ENCODE results near the gene AKNA. TPM values are rescaled to one million over a fixed set of nuclear protein-coding genes. Genes with fewer than 3 reads are reported as not detected.

The AKNA gene
- total RNA-seq, 1 donor from 2014 or later, result 16.0 TPM

DNA sequence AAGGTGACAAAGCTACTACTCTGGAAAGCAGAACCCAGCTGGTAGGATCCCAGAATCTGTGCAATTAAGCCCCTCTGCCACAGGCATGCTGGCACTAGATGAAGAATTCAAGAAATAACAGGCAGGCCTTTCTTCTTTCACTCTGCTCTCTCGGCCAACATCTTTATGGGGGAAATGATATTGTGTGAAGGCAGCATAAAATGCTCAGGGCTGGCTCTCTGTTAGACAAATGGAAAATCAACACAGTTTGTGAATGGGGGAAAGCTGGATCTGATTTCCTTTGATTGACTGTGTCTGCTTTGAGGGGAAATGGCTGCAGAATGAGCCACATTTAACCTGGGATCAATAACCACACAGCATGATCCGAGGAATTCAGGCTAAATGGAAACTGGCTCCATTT, 29.1 kb upstream of the AKNA start:
- Mint-ChIP-seq H3K27ac (ENCODE audit: unreplicated experiment) (no peak overlapping the region), H3K27me3 (ENCODE audit: low read depth, unreplicated experiment) (peaks cover 5% of the 10 kb centered on the region), H3K4me1 (ENCODE audit: low read depth, unreplicated experiment) (peaks cover 27% of the 10 kb centered on the region), H3K36me3 (ENCODE audit: low read depth, unreplicated experiment) (peaks cover 6% of the 10 kb centered on the region), H3K4me3 (ENCODE audit: unreplicated experiment) (no peak overlapping the region), H3K9me3 (ENCODE audit: unreplicated experiment) (no peaks in the 10 kb centered on the region)
- DNase-seq (ENCODE audit: low read depth) (no peak), FAIRE-seq (no peak)
- Histone ChIP-seq H3K4me2 (ENCODE audit: low read length) (no peak overlapping the region), H3K9me3 (ENCODE audit: insufficient read depth, low read depth, low read length) (no peaks in the 10 kb centered on the region), H3K27me3 (ENCODE audit: insufficient read depth, low read length) (peaks cover 24% of the 10 kb centered on the region), H3K4me3 (ENCODE audit: insufficient read depth, low read depth, low read length) (no peak overlapping the region), H3K36me3 (ENCODE audit: insufficient read depth, low read length) (no peaks in the 10 kb centered on the region), H4K20me1 (ENCODE audit: insufficient read depth, low read length) (peaks cover 5% of the 10 kb centered on the region), H3K4me1 (ENCODE audit: insufficient read depth, low read length) (peaks cover 14% of the 10 kb centered on the region), H3K27ac (ENCODE audit: low read depth, low read length) (no peak overlapping the region), H2AFZ (ENCODE audit: low read depth, low read length) (no peak overlapping the region), H3K79me2 (ENCODE audit: insufficient read depth, low read length) (no peaks in the 10 kb centered on the region), H3K9ac (ENCODE audit: low read length) (no peak overlapping the region)
- TF ChIP-seq, protein P1, sequence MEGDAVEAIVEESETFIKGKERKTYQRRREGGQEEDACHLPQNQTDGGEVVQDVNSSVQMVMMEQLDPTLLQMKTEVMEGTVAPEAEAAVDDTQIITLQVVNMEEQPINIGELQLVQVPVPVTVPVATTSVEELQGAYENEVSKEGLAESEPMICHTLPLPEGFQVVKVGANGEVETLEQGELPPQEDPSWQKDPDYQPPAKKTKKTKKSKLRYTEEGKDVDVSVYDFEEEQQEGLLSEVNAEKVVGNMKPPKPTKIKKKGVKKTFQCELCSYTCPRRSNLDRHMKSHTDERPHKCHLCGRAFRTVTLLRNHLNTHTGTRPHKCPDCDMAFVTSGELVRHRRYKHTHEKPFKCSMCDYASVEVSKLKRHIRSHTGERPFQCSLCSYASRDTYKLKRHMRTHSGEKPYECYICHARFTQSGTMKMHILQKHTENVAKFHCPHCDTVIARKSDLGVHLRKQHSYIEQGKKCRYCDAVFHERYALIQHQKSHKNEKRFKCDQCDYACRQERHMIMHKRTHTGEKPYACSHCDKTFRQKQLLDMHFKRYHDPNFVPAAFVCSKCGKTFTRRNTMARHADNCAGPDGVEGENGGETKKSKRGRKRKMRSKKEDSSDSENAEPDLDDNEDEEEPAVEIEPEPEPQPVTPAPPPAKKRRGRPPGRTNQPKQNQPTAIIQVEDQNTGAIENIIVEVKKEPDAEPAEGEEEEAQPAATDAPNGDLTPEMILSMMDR (IDR thresholded peaks at IDR 0.05; ENCODE audit: insufficient read depth, low read depth, low read length), result no peak
- TF ChIP-seq EZH2 (IDR thresholded peaks at IDR 0.05; ENCODE audit: insufficient read depth, low read length), result no peak

DNA sequence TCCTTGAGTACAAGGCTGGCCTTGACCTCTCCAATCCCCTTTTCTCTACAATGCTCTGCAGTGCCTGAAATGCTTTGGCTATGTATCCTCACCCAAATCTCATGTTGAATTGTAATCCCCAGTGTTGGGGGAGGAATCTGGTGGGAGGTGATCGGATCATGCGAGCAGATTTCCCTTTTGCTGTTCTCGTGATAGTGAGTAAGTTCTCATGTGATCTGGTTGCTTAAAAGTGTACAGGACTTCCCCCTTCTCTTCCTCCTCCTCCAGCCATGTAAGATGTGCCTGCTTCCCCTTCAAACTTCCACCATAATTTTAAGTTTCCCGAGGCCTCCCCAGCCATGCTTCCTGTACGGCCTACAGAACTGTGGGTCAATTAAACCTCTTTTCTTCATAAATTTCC, 28.5 kb upstream of the AKNA start:
- no peak overlapping the region for H2AFZ ChIP-seq (ENCODE audit: low read depth, low read length)
- Mint-ChIP-seq H3K36me3 (ENCODE audit: low read depth, unreplicated experiment) (peaks cover 6% of the 10 kb centered on the region), H3K9me3 (ENCODE audit: unreplicated experiment) (no peaks in the 10 kb centered on the region), H3K4me1 (ENCODE audit: low read depth, unreplicated experiment) (peaks cover 27% of the 10 kb centered on the region), H3K27ac (ENCODE audit: unreplicated experiment) (no peak overlapping the region), H3K4me3 (ENCODE audit: unreplicated experiment) (no peak overlapping the region), H3K27me3 (ENCODE audit: low read depth, unreplicated experiment) (peaks cover 3% of the 10 kb centered on the region)
- peaks cover 5% of the 10 kb centered on the region for H4K20me1 ChIP-seq (ENCODE audit: insufficient read depth, low read length)
- H3K9me3 ChIP-seq (ENCODE audit: insufficient read depth, low read depth, low read length), result no peaks in the 10 kb centered on the region
- DNase-seq (ENCODE audit: low read depth) (no peak), FAIRE-seq (no peak)
- H3K79me2 ChIP-seq (ENCODE audit: insufficient read depth, low read length), result no peaks in the 10 kb centered on the region
- TF ChIP-seq, protein P1 (IDR thresholded peaks at IDR 0.05; ENCODE audit: insufficient read depth, low read depth, low read length), result no peak
- TF ChIP-seq EZH2 (IDR thresholded peaks at IDR 0.05; ENCODE audit: insufficient read depth, low read length), result no peak
- no peak overlapping the region for H3K4me2 ChIP-seq (ENCODE audit: low read length)
- H3K36me3 ChIP-seq (ENCODE audit: insufficient read depth, low read length), result no peaks in the 10 kb centered on the region
- H3K4me1 ChIP-seq (ENCODE audit: insufficient read depth, low read length), result peaks cover 14% of the 10 kb centered on the region
- peaks cover 19% of the 10 kb centered on the region for H3K27me3 ChIP-seq (ENCODE audit: insufficient read depth, low read length)
- H3K4me3 ChIP-seq (ENCODE audit: insufficient read depth, low read depth, low read length), result no peak overlapping the region
- no peak overlapping the region for H3K9ac ChIP-seq (ENCODE audit: low read length)
- no peak overlapping the region for H3K27ac ChIP-seq (ENCODE audit: low read depth, low read length)

DNA sequence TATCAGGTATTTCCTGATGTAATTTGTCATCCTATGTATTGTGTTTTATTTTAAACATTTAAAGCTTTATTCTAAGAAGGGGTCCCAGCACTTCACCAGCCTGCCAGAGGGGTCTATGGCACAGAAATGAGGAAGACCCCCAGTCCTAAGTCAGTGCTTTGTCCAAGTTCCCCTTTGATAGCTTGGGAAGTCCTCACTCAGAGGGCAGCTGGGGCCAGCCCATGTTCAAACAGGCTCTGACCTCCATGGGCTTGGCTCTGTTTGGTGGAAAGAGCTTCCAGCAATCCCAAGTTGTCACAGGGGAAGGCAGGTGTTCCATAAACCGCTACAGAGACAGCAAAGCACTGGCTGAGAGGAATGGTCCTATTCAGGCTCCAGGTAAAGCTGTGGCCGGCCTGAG, 26.6 kb upstream of the AKNA start:
- Histone ChIP-seq H3K4me1 (ENCODE audit: insufficient read depth, low read length) (peaks cover 14% of the 10 kb centered on the region), H3K27ac (ENCODE audit: low read depth, low read length) (no peak overlapping the region), H3K9me3 (ENCODE audit: insufficient read depth, low read depth, low read length) (no peaks in the 10 kb centered on the region), H4K20me1 (ENCODE audit: insufficient read depth, low read length) (peaks cover 5% of the 10 kb centered on the region), H3K79me2 (ENCODE audit: insufficient read depth, low read length) (no peaks in the 10 kb centered on the region), H3K9ac (ENCODE audit: low read length) (no peak overlapping the region), H3K27me3 (ENCODE audit: insufficient read depth, low read length) (peaks cover 8% of the 10 kb centered on the region), H3K4me2 (ENCODE audit: low read length) (no peak overlapping the region), H2AFZ (ENCODE audit: low read depth, low read length) (no peak overlapping the region), H3K36me3 (ENCODE audit: insufficient read depth, low read length) (no peaks in the 10 kb centered on the region), H3K4me3 (ENCODE audit: insufficient read depth, low read depth, low read length) (no peak overlapping the region)
- Mint-ChIP-seq H3K27ac (ENCODE audit: unreplicated experiment) (no peak overlapping the region), H3K4me3 (ENCODE audit: unreplicated experiment) (no peak overlapping the region), H3K36me3 (ENCODE audit: low read depth, unreplicated experiment) (peaks cover 6% of the 10 kb centered on the region), H3K9me3 (ENCODE audit: unreplicated experiment) (no peaks in the 10 kb centered on the region), H3K4me1 (ENCODE audit: low read depth, unreplicated experiment) (peaks cover 34% of the 10 kb centered on the region), H3K27me3 (ENCODE audit: low read depth, unreplicated experiment) (peaks cover 5% of the 10 kb centered on the region)
- DNase-seq (ENCODE audit: low read depth) (no peak), FAIRE-seq (no peak)
- TF ChIP-seq, protein P1 (IDR thresholded peaks at IDR 0.05; ENCODE audit: insufficient read depth, low read depth, low read length), result no peak
- TF ChIP-seq EZH2 (IDR thresholded peaks at IDR 0.05; ENCODE audit: insufficient read depth, low read length), result no peak
